Hepatocyte (in vitro differentiated cells): ENCODE measurements around the gene SORCS2.

Source experiments
- CTCF ChIP-seq: fragments of 200-600 bp; sonication (generic); IDR thresholded peaks from 2 replicates; pipeline ENCODE4 v1.5.1; 2016; ENCODE audit warnings: antibody characterized with exemption, mild to moderate bottlenecking; ENCODE audit not compliant: poor library complexity
- EZH2 ChIP-seq: fragments of 200-600 bp; sonication (generic); IDR thresholded peaks from 2 replicates; pipeline ENCODE4 v1.6.1; 2016; ENCODE audit warnings: antibody characterized with exemption, mild to moderate bottlenecking, borderline replicate concordance
- EZH2phosphoT487 ChIP-seq: fragments of 200-600 bp; sonication (generic); IDR thresholded peaks from one replicate; pipeline ENCODE4 v1.6.1; 2018; ENCODE audit warnings: antibody characterized with exemption, mild to moderate bottlenecking, low read depth, moderate library complexity; ENCODE audit not compliant: unreplicated experiment, severe bottlenecking

DNA sequence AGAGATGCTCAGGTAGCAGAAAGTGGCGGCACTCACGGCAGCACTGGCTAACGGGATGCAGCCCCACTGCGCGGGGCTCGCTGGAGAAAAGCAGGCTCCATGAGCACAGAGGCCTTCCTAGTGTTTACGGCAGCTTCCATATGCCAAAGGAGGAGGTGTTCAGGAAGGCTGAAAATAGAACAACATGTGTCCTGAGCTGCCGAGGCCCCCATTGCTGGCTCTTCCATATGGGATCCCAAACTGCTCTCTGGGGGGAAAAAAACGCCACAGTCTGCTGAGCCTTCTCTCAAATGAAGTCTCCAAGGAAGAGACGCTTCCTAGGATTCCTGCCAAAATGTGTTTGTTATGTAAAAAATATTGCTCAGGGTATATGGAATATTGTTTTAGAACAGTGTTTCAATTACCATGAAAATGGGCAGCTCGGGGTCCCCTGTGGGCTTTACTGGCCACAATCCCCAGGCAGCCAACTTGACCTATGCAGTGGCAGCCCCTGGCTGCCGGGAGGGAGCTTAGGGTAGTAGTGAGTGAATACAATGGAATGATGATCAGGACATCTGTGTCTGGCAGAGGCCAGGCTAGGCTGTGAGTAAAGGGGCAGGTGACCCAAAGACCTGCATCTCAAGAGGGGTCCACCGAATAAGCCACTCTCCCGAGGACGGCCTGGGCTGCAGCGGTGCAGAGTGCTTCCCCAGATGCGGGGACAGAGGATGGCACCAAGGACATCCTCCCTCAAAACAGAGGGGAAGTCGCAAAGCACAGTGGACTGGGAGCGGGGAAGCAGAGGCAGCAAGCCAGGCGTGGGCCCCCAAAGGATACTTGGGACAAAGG is 577.3 kb downstream of the SORCS2 start:
- no peak for TF ChIP-seq CTCF
- no peak for TF ChIP-seq EZH2
- no peak for TF ChIP-seq EZH2phosphoT487
